Stimulated activated CD4-positive, alpha-beta T cell treated with anti-CD3 and anti-CD28 coated beads, Interleukin-1b, Interleukin-23, amount 100 ng/mL, for 48 hours (primary cell): ENCODE measurements around the gene RALGPS1.
"Not testable (repeated sequence)": the region's sequence is repeated elsewhere in the genome, so short reads cannot be mapped to it uniquely, and the experiment has no call there.

Source experiments
- DNase-seq: peaks from one replicate; pipeline ENCODE4 v3.0.0-alpha.2; 2020

The RALGPS1 gene

GRCh38 chr9:127162046-127162863 is 247.7 kb downstream of the RALGPS1 start:
- DNase-seq: no peak

- no peak for DNase-seq
Measured at GRCh38 chr9:127162864-127163365, 248.3 kb downstream of the RALGPS1 start.

GRCh38 chr9:127163409-127163808 is 248.8 kb downstream of the RALGPS1 start:
- DNase-seq: peak; percentile 11

- no peak for DNase-seq
Measured at GRCh38 chr9:127165116-127165515, 250.5 kb downstream of the RALGPS1 start.

GRCh38 chr9:127166111-127166510 is 251.5 kb downstream of the RALGPS1 start:
- no peak for DNase-seq

GRCh38 chr9:127166651-127167524 is 252.3 kb downstream of the RALGPS1 start:
- no peak for DNase-seq

- DNase-seq: no peak
Measured at GRCh38 chr9:127167560-127168326, 253.2 kb downstream of the RALGPS1 start.

- no peak for DNase-seq
Measured at GRCh38 chr9:127168756-127169574, 254.4 kb downstream of the RALGPS1 start.

GRCh38 chr9:127169575-127169883 is 254.9 kb downstream of the RALGPS1 start:
- no peak for DNase-seq

- no peak for DNase-seq
Measured at GRCh38 chr9:127170103-127170502, 255.5 kb downstream of the RALGPS1 start.

GRCh38 chr9:127170652-127171051 is 256.1 kb downstream of the RALGPS1 start:
- no peak for DNase-seq

GRCh38 chr9:127171348-127171747 is 256.8 kb downstream of the RALGPS1 start:
- DNase-seq: not testable (repeated sequence)

GRCh38 chr9:127172066-127172707 is 257.6 kb downstream of the RALGPS1 start:
- DNase-seq: no peak

- no peak for DNase-seq
Measured at GRCh38 chr9:127173063-127173462, 258.5 kb downstream of the RALGPS1 start.

- DNase-seq: no peak
Measured at GRCh38 chr9:127174386-127175318, 260.1 kb downstream of the RALGPS1 start.

- DNase-seq: no peak
Measured at GRCh38 chr9:127175319-127175715, 260.7 kb downstream of the RALGPS1 start.

GRCh38 chr9:127175764-127176163 is 261.2 kb downstream of the RALGPS1 start:
- no peak for DNase-seq

GRCh38 chr9:127176631-127177030 is 262.0 kb downstream of the RALGPS1 start:
- no peak for DNase-seq

- no peak for DNase-seq
Measured at GRCh38 chr9:127177231-127177630, 262.6 kb downstream of the RALGPS1 start.

GRCh38 chr9:127177665-127178265 is 263.2 kb downstream of the RALGPS1 start:
- DNase-seq: no peak
